ENCODE measurements around the gene RGS7.
A peak's percentile ranks its signal among the peaks of the same experiment; 100 is the strongest.
"Not testable (repeated sequence)": the region's sequence is repeated elsewhere in the genome, so short reads cannot be mapped to it uniquely, and the experiment has no call there.

Gene RGS7

DNA sequence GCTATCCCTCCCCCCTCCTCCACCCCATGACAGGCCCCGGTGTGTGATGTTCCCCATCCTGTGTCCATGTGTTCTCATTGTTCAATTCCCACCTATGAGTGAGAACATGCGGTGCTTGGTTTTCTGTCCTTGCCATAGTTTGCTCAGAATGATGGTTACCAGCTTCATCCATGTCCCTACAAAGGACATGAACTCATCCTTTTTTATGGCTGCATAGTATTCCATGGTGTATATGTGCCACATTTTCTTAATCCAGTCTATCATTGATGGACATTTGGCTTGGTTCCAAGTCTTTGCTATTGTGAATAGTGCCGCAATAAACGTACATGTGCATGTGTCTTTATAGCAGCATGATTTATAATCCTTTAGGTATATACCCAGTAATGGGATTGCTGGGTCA is 461.6 kb downstream of the RGS7 start:
- DNase-seq: not testable (repeated sequence)

DNA sequence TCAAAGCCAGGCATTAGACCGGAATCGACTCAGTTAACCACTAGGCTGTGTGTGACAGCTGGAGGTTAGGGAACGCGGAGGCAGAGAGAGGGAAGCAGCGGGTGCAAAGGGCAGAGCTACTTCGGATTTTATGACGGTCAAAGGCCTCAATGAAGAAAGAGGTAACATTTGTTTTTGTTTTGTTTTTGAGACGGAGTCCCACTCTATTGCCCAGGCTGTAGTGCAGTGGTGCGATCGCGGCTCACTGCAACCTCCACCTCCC is 468.3 kb downstream of the RGS7 start:
- no peak for DNase-seq

DNA sequence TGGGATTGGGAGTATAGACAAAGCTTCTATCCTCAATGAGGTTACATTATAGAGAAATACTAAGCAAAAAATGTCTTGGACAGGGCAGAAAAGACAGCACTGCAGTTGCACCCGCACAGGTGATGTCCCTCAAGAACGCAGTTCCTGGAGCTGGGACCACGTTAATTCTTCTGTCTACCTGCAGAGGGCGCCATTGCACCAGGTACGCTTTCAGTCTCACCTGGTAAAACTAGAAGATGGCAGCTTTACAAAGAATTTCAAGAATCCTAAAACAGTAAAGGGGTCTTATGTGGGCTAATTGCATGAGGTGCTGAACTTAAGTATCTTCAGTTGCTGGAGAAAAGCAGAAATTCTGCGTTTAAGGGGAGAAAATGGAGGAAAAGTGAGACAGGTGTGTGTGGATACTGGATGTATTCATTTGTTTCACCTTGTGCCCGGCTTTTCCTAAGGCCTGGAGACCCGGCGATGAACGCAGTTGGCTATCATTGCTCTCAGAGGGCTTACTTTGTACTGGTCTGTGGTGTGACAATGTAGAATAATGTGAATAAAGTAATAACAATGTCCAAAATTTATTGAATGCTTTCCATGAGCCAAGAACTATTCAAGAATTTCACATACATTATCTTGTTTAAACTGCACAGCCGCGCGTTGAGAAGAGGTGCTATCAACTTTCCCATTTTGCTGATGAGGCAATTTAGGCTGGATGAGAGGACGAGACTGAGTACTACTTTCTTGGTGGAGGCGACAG is 468.8 kb downstream of the RGS7 start:
- no peak for DNase-seq

DNA sequence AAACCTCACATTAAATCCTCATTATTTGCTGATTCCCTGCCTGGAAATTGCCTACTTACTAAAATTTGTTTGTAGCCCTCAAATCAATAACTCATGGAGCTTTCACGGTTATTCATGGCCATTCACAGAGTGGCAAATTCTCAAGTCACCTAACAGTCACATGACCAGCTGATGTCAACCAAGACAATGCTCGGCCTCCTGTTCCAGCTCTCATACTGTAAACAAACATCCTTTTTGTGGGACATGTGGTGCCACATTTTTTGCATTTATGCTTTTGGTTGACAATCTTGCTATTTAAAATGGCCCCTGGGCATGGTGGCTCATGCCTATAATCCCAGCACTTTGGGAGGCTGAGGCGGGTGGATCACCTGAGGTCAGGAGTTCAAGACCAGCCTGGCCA is 473.5 kb downstream of the RGS7 start:
- no peak for DNase-seq

DNA sequence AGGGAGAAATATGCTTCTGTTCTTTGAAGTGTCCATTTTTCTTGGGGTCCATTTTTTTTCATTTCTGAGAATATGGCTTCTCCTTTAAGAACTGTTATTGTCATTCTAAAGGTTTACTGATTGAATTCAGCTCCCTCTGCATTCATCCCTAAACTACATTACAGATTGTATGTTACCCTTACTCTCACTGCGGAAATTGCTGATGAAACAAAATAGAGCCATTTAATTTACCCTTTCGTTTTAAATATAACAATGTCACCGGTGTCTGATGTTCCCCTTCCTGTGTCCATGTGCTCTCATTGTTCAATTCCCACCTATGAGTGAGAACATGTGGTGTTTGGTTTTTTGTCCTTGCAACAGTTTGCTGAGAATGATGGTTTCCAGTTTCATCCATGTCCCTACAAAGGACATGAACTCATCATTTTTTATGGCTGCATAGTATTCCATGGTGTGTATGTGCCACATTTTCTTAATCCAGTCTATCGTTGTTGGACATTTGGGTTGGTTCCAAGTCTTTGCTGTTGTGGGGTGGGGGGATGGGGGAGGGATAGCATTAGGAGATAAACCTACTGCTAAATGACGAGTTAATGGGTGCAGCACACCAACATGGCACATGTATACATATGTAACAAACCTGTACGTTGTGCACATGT is 474.2 kb downstream of the RGS7 start:
- DNase-seq: not testable (repeated sequence)

DNA sequence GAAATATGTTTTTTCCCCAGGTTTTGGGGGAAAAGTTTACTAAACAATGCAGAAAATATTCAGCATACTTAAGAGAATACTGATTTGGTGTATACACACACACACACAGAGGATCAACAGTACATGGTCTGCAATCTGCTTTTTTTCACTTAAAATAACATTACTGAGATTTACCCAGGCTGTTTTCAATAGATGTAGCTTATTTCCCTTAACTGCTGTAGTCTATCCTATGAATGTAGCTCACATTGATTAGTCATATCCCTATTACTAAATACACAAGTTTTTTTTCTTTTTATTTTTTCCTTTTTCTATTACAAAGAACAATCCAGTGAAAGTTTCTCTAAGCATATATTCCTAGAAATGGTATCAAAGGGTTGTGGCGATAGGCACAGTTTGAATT is 478.4 kb downstream of the RGS7 start:
- no peak for DNase-seq

DNA sequence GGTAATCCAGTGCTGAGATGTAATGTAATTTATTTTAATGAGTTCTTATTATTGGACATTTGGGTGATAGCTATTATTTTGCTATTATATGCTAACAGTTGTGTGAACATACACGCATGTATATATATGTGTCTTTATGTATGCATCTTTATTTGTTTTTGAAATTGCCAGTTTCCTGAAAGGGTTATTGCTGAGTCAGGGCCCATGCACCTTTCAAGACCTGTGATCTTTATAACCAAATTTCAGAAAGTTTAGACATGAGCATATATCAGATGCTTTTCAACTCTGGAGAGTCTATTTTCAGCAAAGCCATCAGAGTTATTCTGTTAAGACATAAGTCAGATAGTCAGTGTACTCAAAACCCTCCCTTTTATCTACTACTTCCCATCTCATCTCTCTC is 479.4 kb downstream of the RGS7 start:
- DNase-seq: no peak

DNA sequence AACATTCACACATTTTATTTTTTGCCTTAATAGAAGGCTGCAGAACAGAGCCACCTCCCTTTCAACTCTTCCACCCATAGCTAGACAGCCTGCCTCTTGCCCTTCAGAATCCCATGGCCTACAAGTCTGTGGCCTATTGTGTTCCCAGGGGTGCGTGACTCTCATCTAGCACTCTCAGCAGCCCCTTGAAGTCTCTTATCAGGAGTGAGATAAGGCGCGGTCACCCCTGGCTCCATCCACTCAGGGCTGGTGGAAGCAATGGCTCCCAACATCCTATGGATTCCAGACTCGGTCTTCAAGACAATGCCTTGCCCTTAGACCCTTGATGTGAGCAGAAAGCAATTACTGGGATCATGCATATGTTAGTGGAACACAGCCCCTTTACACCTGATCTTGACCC is 480.9 kb downstream of the RGS7 start:
- DNase-seq: no peak

DNA sequence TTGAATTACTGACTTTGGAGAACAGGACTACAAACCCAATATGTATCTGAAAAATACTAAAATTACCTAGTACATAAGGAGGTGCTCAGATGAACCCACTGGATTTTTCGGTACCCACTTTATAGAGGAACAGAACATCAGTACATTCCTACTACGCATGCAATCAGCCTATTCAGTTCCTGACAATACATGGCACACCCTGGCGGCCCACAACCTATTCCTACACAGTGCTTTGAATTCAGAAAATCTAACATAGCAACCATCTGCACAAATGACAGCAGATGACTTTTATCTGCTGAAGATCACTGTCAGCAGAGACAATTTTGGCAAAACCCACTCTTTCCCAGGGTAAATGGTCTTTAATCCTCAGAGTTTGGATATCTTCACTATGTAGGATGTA is 487.9 kb downstream of the RGS7 start:
- DNase-seq: no peak

DNA sequence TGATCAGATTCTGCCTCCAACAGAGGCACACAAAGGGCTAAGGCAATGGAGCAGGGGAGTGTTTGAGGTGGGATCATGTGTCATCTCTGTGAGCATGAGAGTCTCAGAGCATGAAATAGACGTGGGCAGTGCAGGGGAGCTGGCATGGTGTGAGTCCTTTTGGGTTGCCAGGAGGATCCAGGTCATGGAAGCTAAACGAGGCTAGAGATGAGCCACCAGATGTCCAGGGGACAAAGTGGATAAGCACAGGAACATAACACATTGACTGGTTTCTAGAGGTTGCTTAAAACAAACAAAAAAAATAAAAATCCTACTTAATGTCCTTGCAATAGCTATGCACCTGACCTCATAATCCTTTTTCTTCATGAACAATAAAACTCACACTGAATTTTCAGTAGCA is 490.3 kb downstream of the RGS7 start:
- no peak for DNase-seq

DNA sequence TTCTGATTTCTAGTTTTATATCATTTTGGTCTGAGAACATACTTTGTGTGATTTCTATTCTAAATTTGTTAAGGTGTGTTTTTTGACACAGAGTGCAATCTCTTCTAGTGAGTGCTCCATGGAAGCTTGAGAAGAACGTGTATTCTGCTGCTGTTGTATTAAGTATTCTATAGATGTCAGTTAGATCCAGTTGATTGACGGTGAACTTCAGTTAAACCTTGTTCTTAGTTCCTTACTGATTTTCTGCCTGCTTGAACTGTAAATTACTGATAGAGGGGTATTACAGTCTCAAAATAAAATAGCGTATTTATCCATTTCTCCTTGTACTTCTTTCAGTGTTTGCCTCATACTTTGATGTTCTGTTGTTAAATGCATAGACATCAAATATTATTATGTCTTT is 497.0 kb downstream of the RGS7 start:
- no peak for DNase-seq

DNA sequence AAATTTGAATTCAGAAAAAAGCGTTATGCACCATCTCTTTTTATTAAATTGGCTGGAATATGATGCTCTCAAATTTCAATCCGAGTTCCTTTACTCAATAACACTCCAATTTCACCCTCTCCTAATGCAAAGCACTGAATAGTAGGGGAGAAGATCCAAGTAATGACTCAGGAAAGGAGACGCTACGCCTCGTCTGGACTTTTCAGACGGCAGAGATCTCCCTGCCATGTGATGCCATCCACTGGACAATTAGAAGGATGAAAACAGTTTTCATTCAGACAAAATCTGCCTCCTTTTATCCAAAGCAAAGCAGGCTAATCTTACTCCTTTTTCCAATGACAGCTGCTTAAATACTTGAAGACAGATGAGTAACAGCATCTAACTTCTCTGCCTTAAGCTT is 502.6 kb downstream of the RGS7 start:
- no peak for DNase-seq

DNA sequence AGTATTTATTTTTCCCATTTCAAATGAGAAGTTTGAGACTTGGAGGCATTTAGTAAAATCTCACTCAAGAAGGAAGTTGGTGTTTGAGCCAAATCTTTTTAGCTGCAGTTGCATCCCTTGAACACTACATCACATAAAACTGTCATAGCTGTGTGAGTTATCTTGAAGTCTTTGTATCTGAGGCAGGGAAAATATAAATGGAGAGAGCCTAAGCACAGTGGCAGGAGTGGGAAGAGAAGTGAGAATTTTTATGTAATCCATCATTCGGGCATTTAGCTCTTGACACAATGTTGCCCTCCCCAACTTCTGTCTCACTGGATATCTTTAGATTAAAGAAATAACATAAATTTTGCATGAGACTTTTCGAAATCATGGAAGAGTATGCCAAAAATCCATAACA is 509.7 kb downstream of the RGS7 start:
- no peak for DNase-seq

DNA sequence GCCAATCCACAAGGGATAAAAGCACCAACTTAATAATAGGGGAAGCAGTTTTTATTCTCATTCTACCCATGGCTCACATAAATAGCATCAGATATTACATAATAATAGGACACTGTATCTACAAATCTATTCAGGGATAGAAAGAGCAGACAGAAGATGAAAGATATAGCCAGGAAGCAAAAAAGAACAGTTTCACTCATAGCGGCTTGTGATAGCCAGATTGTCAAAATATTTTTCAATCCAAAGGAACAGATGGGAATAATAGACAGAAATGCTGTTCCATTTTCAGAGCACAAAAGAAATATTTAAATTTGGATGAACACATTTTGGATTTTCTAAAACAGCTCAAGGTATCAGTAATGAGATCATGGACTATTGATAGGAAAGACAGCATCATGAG is 512.5 kb downstream of the RGS7 start:
- DNase-seq: no peak

DNA sequence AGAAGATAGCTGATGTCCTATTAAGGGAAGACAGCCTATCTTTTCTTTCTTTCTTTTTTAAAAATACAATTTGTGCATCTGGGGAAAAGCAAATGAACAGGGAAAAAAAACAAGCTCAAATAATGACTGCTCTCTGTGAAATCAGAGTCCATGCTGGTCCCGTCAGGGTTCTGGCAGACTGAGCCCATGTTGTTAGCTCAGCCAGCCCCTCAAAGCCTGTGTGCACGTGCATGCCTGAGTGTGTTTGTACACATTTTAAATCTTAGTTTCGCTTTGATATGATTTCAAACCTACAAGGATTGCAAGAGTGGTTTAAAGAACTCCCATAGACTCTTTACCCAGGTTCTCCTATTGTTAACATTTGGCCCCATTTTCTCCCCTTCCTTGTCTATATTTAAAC is 513.2 kb downstream of the RGS7 start:
- DNase-seq: no peak

DNA sequence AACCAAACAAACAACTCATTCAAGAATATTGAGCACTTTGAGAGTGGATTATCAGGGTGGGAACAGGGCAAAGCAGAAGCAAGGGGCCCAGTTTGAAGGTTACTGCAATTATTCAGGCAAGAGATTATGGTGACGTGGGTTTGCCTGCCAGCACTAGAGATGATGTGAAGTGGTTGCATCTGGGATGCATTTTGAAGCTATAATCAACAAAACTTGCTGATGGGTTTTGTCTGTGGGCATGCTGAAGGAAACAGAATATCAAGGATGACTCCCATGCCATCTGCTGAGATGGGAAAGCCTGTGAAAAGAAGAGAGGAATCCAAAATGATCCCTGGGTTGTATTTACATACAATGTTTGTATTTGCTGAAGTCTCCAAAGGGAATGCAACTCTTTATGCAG is 520.7 kb downstream of the RGS7 start:
- no peak for DNase-seq

DNA sequence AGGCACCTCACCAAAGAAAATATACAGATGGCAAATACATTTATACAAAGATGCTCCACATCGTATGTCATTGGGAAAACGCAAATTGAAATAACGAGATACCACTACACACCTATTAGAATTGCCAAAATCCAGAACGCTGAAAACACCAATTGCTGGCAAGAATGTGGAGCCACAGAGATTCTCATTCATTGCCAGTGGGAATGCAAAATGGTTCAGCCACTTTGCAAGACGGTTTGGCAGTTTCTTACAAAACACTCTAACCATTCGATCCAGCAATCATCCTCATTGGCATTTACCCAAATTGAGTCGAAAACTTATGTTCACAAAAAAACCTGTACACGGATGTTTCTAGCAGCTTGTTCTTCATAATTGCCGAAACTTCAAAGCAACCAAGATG is 521.7 kb downstream of the RGS7 start:
- DNase-seq: no peak

DNA sequence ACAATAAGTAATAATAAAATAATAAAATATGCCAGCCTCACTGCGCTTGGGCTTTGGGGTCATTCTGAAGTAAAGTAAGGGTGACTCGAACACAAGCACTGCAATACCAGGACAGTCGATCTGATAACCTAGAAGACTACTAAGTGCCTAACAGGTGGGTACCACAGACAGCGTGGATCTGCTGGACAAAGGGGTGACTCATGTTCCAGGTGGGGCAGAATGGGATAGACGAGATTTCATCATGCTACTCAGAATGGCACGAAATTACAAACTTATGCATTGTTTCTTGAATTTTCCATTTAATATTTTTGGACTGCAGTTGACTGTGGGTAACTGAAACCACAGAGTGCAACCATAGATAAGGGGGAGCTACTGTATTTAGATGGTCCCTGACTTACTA is 523.9 kb downstream of the RGS7 start:
- no peak for DNase-seq

DNA sequence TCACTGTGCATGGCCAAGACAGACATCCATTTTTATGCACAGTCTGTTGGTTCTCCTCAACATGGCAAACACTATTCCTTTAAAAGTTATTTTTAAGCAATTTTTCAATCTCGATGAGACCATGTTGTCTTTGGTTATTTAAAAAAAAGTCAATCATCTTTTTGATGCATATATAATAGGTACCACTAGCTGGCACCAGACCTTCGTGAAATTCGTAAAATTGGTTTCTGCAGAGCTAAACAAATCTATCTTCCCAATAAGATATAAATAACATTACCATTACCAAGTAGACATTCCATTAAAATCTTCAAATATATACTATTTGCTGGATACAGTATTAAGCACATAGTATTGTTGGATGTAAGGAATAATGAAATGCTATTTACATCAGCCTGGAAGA is 525.1 kb downstream of the RGS7 start:
- DNase-seq: no peak

DNA sequence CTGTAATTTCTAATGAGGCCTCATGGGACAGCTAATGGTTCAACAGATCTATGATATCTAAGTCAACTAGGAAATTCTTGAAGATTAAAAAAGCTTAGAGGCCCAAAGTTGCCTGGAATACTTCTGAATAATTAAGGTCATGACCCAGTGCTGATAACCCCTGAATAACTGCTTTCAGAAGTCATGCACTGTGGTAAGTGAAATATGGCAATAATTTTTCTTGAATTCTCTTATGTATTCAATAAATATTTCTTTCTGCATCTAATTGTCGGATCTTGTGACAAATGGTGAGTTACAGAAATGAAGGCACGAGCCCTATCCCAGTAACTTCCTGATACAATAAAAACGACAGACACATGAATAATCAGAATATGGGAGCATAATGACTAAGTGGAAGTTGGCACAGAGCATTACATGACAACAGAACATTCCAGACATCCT is 525.8 kb downstream of the RGS7 start:
- DNase-seq: peak; percentile 10

DNA sequence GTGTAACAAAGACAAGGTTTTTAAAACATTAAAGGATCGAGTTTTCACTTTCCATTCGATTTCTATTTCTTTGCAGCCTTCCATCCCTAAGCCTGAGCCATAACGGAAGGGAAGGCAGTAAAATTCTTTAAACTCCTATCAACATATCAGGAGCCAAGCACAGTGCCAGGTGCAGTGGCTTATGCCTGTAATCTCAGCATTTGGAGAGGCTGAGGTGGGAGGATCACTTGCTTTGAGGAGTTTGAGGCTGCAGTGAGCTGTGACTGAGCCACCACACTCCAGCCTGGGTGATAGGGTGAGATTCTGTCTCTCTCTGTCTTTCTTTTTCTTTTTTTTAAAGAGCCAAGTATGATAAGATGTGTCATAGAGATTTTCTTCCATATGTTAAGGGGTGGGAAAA is 527.5 kb downstream of the RGS7 start:
- DNase-seq: no peak

DNA sequence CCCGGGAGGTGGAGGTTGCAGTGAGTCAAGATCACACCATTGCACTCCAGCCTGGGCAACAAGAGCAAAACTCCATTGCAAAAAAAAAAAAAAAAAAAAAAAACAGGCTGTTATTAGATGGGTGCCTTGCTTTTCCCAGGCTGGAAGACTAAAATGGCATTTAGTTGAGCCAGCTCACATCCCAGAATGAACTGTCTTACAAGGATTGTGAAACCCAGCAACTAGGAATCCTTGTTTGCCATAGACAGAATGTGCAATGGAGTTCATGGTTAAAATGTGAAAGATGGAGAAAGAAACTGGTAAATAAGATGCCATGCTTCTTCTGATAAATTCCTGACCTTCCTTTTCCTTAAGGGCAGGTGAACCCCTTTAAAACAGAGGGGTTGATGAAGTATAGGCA is 529.2 kb downstream of the RGS7 start:
- DNase-seq: no peak

DNA sequence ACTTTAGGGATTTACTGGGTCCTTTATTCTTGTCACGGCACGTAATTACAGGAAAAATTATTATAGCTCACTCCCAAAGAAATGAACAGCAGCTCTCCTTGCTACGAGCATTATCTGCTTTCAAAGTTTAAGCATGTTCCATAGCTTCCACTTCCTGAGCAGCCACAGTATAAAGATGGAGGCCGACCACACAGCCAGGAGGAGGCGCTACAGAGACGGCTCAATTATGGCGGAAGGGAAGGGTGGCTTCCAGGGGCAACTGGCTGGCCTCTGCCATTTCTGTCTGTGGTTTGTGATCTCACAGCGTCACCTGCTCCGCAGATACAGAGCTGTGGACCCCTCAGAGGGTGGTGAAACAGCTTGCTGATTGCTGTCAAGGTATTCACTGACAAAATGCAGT is 532.8 kb downstream of the RGS7 start:
- DNase-seq: no peak

DNA sequence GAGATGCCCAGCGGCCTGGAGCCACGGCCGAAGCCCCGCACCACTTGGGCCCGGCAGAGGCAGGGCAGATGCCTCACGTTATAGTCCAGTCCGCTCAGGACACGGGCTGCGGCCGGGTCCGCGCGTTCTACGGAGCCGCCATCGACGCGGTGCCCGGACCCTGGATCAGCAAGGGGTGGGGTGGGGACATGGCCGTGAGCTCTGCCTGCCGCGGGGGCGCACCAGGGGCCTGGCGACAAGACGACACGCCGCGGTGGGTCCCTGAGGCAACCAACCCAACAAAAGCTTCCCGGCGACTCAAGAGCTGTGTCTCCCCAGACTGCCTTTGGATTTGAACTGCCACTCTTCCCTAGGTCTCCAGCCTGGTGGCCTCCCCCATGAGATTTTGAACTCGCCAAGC is 533.6 kb downstream of the RGS7 start:
- no peak for DNase-seq

DNA sequence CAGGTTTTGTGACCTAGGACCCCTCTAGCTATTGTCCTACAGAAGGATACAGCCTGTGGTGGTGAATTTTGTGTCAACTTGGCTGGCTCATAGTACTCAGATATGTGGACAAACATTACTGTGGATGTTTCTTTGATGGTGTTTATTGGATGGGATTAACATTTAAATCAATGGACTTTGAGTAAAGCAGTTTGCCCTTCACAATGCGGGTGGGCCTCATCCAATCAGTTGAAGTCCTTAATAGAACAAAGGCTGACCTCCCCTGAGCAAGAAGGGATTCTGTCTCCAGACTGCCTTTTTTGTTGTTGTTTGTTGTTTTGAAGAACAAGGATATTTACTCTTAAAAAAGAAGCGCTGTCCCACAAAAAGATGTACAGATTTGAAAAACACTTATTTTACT is 535.1 kb downstream of the RGS7 start:
- DNase-seq: no peak

Measured in T1000 (cell line).